Measurements from ENCODE around the gene PEX14. TPM values are rescaled to one million over a fixed set of nuclear protein-coding genes. Genes with fewer than 3 reads are reported as not detected.

The PEX14 gene
- total RNA-seq, 1 donor from 2014 or later = 17.8 TPM

DNA sequence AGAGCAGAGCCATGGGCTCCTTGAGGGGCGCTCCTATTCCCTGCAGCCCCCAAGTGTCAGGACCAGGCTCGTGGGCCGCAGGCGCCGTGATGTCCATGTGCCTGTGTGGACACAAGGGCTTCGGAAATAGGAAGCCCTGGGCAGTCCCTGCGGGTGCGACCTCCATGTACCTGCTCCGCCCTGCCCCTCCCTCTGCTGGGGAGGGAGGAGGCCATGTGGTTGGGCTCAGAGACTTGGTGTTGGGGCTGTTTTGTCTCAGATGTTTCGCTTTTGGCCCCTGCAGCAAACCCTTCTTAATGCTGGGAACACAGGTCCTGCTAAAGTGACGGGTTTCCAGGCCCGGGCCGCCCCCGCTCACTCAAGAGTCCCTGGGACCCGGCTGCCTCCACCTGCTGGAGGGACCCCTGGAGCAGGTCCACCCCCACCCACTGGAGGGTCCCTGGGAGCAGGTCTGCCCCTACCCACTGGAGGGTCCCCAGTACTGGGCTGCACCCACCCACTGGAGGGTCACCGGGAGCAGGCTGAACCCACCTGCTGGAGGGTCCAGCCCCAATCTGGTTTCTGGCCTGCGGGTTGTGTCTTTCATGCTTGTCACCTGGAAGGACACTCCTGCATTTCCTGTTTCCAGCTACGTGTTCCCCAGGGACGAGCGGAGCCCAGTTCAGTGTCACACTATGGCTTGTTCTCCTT, 156.5 kb downstream of the PEX14 start:
- Mint-ChIP-seq H3K4me3 (no peak overlapping the region), H3K27me3 (no peaks in the 10 kb centered on the region), H3K4me1 (no peaks in the 10 kb centered on the region), H3K9me3 (no peaks in the 10 kb centered on the region), H3K36me3 (ENCODE audit: low read depth) (peaks cover 31% of the 10 kb centered on the region), H3K27ac (no peak overlapping the region)
- intact Hi-C loops (cut with micrococcal nuclease) = no loop called here
- no peak for ATAC-seq (ENCODE audit: low read depth)
- POLR2A ChIA-PET = no interaction called here
- CTCF ChIA-PET = interaction anchor here (1.3 kb wide), 1 partner anchor 62 kb away, joined by 3 read pairs; no protein-coding TSS in a partner anchor
- TF ChIP-seq, protein P1, sequence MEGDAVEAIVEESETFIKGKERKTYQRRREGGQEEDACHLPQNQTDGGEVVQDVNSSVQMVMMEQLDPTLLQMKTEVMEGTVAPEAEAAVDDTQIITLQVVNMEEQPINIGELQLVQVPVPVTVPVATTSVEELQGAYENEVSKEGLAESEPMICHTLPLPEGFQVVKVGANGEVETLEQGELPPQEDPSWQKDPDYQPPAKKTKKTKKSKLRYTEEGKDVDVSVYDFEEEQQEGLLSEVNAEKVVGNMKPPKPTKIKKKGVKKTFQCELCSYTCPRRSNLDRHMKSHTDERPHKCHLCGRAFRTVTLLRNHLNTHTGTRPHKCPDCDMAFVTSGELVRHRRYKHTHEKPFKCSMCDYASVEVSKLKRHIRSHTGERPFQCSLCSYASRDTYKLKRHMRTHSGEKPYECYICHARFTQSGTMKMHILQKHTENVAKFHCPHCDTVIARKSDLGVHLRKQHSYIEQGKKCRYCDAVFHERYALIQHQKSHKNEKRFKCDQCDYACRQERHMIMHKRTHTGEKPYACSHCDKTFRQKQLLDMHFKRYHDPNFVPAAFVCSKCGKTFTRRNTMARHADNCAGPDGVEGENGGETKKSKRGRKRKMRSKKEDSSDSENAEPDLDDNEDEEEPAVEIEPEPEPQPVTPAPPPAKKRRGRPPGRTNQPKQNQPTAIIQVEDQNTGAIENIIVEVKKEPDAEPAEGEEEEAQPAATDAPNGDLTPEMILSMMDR (IDR thresholded peaks at IDR 0.05) = no peak
- DNase-seq = no peak

DNA sequence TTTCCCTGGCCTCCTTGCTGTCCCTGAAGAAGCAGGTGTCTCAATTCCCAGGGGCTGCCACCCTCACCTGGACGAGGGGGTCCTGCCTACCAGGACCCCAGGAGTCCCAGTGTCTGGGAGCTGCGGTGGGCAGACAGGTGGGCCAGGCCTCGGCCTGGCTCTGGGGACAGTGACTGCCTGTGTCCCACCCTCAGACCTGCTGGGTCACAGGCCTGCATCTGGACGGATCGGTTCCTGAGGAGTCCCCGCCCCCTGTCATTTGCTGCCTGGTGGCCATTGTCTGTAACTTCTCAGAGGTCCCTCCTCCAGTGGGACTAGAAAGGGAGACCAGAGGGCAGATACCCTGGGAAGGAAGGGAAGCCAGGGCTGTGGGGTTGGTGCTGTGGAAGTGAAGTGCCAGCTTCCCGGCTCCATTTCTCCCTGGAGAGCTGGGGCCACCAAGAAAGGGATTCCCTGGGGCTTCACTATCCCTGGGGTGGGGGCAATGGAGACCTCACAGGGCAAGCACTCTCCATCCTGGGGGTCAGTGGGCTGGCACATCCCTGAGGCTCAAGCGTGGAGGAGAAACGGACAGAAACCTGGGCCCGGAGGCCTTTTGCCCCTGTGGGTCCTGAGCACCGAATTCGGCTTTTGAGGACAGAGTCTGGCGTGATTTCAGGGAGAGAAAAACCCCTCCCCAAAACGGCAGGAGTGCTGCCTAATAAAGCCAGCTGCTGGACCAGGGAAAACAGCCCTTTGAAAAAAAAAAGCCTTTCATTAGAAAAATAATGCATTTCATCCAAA, 157.3 kb downstream of the PEX14 start:
- CTCF ChIA-PET = no interaction called here
- Mint-ChIP-seq H3K9me3 (no peaks in the 10 kb centered on the region), H3K27ac (no peak overlapping the region), H3K27me3 (no peaks in the 10 kb centered on the region), H3K4me1 (no peaks in the 10 kb centered on the region), H3K4me3 (no peak overlapping the region), H3K36me3 (ENCODE audit: low read depth) (peaks cover 24% of the 10 kb centered on the region)
- TF ChIP-seq, protein P1 (IDR thresholded peaks at IDR 0.05) = no peak
- DNase-seq (no peak), ATAC-seq (ENCODE audit: low read depth) (no peak)
- POLR2A ChIA-PET = no interaction called here
- intact Hi-C loops (cut with micrococcal nuclease) = no loop called here

DNA sequence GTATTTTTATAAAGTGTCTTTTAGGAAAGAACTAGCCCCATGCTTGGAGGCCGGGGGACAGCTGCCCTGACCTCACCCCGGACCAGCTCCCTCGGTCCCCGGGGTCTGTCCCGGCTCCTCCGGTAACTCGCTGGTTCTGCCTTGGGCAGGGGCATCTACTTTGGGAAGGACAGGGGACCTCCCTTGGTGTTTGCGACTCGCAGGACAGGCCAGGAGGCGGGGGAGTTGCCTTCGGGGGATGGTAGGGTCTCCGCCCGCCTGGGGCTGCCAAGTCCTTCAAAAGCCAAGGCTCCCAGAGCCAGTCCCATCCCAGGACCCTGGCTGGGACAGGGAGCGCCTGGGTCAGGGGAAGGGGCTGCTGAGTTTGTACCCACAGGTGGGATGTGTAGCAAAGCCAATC, 157.9 kb downstream of the PEX14 start:
- H3K27me3 Mint-ChIP-seq = no peaks in the 10 kb centered on the region
- ChIA-PET POLR2A (no interaction called here), CTCF (no interaction called here)
- TF ChIP-seq, protein P1 (IDR thresholded peaks at IDR 0.05) = no peak
- peaks cover 26% of the 10 kb centered on the region for H3K36me3 Mint-ChIP-seq (ENCODE audit: low read depth)
- H3K27ac Mint-ChIP-seq = no peak overlapping the region
- no peak for DNase-seq
- H3K4me3 Mint-ChIP-seq = no peak overlapping the region
- no peak for ATAC-seq (ENCODE audit: low read depth)
- intact Hi-C loops (cut with micrococcal nuclease) = no loop called here
- no peaks in the 10 kb centered on the region for H3K4me1 Mint-ChIP-seq
- H3K9me3 Mint-ChIP-seq = no peaks in the 10 kb centered on the region

DNA sequence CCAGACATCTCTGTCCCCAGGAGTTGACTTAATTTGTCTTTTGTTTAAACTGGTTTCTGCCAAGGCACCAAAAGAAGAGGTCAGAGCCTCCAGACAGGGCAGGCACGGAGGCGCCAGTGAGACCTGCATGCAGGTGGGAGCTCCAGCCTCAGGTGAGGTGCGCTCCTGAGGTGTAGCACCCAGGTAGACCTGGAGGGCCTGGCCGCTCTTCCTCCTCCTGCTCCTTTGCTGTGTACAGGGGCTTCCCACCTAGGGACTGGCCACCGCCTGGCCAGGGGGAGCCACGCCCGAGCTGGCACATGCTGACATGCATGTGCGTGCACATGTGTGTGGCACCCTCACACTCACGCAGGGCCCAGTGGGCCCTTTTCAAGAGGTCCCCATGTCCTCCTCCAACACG, 158.7 kb downstream of the PEX14 start:
- ChIA-PET CTCF (no interaction called here), POLR2A (no interaction called here)
- Mint-ChIP-seq H3K36me3 (ENCODE audit: low read depth) (peaks cover 24% of the 10 kb centered on the region), H3K4me1 (no peaks in the 10 kb centered on the region), H3K4me3 (no peak overlapping the region), H3K27me3 (no peaks in the 10 kb centered on the region), H3K27ac (no peak overlapping the region), H3K9me3 (no peaks in the 10 kb centered on the region)
- ATAC-seq (ENCODE audit: low read depth) (no peak), DNase-seq (no peak)
- intact Hi-C loops (cut with micrococcal nuclease) = no loop called here
- TF ChIP-seq, protein P1 (IDR thresholded peaks at IDR 0.05) = no peak

DNA sequence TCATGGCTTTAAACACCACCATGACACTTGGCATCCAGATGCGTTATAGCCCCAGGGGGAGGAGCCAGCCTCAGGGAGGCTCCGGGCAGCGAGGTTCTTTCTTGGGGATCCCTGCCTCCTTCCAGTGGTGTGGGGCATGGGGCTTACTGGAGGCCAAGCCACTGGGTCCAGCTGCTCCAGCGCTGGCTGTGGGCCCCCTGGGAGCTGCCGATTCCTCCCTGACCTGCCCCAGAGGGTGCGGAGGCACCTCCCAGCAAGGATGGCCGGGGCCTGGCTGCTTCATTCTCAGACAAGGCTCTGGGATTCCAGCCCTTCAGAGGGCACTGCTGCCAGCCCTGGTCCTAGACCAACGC, 159.3 kb downstream of the PEX14 start:
- ChIA-PET POLR2A (no interaction called here), CTCF (no interaction called here)
- H3K4me3 Mint-ChIP-seq = no peak overlapping the region
- H3K9me3 Mint-ChIP-seq = no peaks in the 10 kb centered on the region
- DNase-seq (no peak), ATAC-seq (ENCODE audit: low read depth) (no peak)
- H3K27ac Mint-ChIP-seq = no peak overlapping the region
- H3K4me1 Mint-ChIP-seq = no peaks in the 10 kb centered on the region
- intact Hi-C loops (cut with micrococcal nuclease) = no loop called here
- H3K27me3 Mint-ChIP-seq = no peaks in the 10 kb centered on the region
- TF ChIP-seq, protein P1 (IDR thresholded peaks at IDR 0.05) = no peak
- peaks cover 19% of the 10 kb centered on the region for H3K36me3 Mint-ChIP-seq (ENCODE audit: low read depth)
